Loucy (cell line): ENCODE measurements around the gene SLC36A2.

Experiments
- CTCF ChIP-seq: fragments of 200-600 bp; sonication (generic); conservative IDR thresholded peaks from 2 replicates; pipeline ENCODE4 v1.5.1; 2014; ENCODE audit warnings: mild to moderate bottlenecking, antibody characterized with exemption, low read length
- EZH2phosphoT487 ChIP-seq: fragments of 200-600 bp; IDR thresholded peaks from 2 replicates; pipeline ENCODE4 v1.6.1; 2018; ENCODE audit warnings: antibody characterized with exemption, mild to moderate bottlenecking, moderate library complexity, borderline replicate concordance

GRCh38 chr5:151296974-151297373 lies 50.4 kb downstream of the SLC36A2 start:
- no peak for TF ChIP-seq CTCF
- TF ChIP-seq EZH2phosphoT487, result no peak
